Measurements from ENCODE around the gene HCN3.

Gene HCN3

DNA sequence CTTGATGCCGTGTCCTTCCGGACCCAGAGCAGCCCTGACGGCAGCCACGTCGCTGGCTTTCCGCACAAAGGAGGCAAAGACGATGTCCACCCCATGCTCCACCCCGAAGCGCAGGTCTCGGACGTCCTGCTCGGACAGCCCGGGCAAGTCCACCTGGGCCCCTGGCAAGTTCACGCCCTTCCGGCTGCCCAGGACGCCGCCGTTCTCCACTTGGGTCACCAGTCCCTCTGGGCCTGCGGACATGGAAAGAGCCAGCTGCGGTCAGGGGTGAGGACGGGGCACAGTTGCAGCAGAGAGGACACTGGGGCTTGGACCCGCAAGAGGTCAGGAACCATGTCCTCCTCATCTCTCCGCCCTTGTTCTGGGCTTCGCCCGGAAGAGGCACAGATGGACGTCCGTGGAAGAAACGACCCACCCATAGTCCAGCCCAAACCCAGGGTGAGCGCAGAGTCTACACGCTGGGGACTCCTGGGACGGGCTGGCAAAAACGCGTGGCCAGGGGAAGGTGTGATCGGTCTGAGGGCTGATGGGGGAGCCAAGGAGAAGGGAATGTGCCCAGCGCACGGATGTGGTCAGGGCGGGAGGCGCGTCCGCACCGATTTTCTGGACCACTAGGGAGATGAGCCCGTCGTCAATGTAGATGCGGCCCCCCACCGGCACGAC lies 17.4 kb downstream of the HCN3 start:
- H3K36me3 ChIP-seq (ENCODE audit: insufficient read depth, low read length), result no peaks in the 10 kb centered on the region
- no peak overlapping the region for H3K4me3 ChIP-seq (ENCODE audit: low read depth, low read length, poor library complexity, severe bottlenecking)
- no peaks in the 10 kb centered on the region for H3K9me2 ChIP-seq (ENCODE audit: low read depth, low read length)
- H3K4me2 ChIP-seq (ENCODE audit: low read length), result no peak overlapping the region
- H3F3A ChIP-seq (ENCODE audit: insufficient read depth, low read length), result no peaks in the 10 kb centered on the region
- H3K79me2 ChIP-seq (ENCODE audit: insufficient read depth, low read length), result no peaks in the 10 kb centered on the region
- H3K9ac ChIP-seq (ENCODE audit: low read length), result no peak overlapping the region
- H2AFZ ChIP-seq (ENCODE audit: low read length), result no peak overlapping the region
- H3K4me1 ChIP-seq (ENCODE audit: insufficient read depth, low read length, severe bottlenecking), result peaks cover 14% of the 10 kb centered on the region
- H4K20me1 ChIP-seq (ENCODE audit: insufficient read depth, low read length), result no peaks in the 10 kb centered on the region
- H3K27ac ChIP-seq (ENCODE audit: low read depth, low read length, poor library complexity, severe bottlenecking), result no peak overlapping the region
- H3K27me3 ChIP-seq (ENCODE audit: insufficient read depth, low read length), result 0 out of 2 replicates have a peak, but pooled peaks cover 3% of the 10 kb centered on the region
- TF ChIP-seq, protein P1, sequence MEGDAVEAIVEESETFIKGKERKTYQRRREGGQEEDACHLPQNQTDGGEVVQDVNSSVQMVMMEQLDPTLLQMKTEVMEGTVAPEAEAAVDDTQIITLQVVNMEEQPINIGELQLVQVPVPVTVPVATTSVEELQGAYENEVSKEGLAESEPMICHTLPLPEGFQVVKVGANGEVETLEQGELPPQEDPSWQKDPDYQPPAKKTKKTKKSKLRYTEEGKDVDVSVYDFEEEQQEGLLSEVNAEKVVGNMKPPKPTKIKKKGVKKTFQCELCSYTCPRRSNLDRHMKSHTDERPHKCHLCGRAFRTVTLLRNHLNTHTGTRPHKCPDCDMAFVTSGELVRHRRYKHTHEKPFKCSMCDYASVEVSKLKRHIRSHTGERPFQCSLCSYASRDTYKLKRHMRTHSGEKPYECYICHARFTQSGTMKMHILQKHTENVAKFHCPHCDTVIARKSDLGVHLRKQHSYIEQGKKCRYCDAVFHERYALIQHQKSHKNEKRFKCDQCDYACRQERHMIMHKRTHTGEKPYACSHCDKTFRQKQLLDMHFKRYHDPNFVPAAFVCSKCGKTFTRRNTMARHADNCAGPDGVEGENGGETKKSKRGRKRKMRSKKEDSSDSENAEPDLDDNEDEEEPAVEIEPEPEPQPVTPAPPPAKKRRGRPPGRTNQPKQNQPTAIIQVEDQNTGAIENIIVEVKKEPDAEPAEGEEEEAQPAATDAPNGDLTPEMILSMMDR (IDR thresholded peaks at IDR 0.05; ENCODE audit: low read length), result no peak
- TF ChIP-seq EZH2 (IDR thresholded peaks at IDR 0.05; ENCODE audit: borderline replicate concordance, low read length), result no peak
- H3K9me3 ChIP-seq (ENCODE audit: low read length), result no peaks in the 10 kb centered on the region

DNA sequence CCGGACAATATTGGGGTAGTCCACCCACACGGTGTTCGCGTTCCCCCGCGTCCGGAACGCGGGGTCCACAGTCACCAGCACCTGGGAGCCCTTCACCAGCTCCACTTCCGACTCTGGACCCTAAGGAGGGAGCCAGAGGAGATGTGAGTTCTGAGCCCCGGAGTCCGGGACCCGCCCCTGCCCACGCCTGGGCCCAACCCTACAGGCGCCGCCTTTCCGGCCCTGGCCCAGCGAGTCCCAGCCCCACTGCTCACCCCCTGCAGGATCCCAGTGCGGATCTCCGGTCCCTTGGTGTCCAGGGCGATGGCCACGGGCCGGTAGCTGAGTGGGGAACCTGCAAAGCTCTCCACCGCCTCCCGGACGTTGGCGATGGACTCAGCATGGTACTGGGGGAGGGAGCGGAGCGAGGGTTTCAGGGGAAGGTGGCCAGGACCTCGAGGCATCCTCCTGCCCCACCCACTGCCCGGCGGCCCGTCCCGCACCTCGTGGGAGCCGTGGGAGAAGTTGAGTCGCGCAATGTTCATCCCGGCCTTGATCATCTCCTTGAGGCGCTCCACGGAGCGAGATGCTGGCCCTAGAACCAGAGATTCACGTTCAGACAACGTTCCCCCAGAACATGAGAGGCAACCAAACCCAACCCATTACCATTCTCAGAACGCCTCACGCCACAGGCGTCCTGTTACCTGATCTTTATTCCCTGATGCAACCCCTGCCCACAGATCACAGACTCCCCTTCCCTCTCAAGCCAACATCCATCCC lies 18.1 kb downstream of the HCN3 start:
- 0 out of 2 replicates have a peak, but pooled peaks cover 3% of the 10 kb centered on the region for H3K27me3 ChIP-seq (ENCODE audit: insufficient read depth, low read length)
- no peaks in the 10 kb centered on the region for H3F3A ChIP-seq (ENCODE audit: insufficient read depth, low read length)
- no peak overlapping the region for H3K9ac ChIP-seq (ENCODE audit: low read length)
- no peaks in the 10 kb centered on the region for H3K79me2 ChIP-seq (ENCODE audit: insufficient read depth, low read length)
- H3K27ac ChIP-seq (ENCODE audit: low read depth, low read length, poor library complexity, severe bottlenecking), result no peak overlapping the region
- H3K36me3 ChIP-seq (ENCODE audit: insufficient read depth, low read length), result no peaks in the 10 kb centered on the region
- H3K4me3 ChIP-seq (ENCODE audit: low read depth, low read length, poor library complexity, severe bottlenecking), result no peak overlapping the region
- no peak overlapping the region for H2AFZ ChIP-seq (ENCODE audit: low read length)
- H3K4me2 ChIP-seq (ENCODE audit: low read length), result no peak overlapping the region
- H3K9me2 ChIP-seq (ENCODE audit: low read depth, low read length), result no peaks in the 10 kb centered on the region
- no peaks in the 10 kb centered on the region for H3K9me3 ChIP-seq (ENCODE audit: low read length)
- no peaks in the 10 kb centered on the region for H4K20me1 ChIP-seq (ENCODE audit: insufficient read depth, low read length)
- no peak for TF ChIP-seq EZH2 (IDR thresholded peaks at IDR 0.05; ENCODE audit: borderline replicate concordance, low read length)
- TF ChIP-seq, protein P1 (IDR thresholded peaks at IDR 0.05; ENCODE audit: low read length), result no peak
- peaks cover 14% of the 10 kb centered on the region for H3K4me1 ChIP-seq (ENCODE audit: insufficient read depth, low read length, severe bottlenecking)

DNA sequence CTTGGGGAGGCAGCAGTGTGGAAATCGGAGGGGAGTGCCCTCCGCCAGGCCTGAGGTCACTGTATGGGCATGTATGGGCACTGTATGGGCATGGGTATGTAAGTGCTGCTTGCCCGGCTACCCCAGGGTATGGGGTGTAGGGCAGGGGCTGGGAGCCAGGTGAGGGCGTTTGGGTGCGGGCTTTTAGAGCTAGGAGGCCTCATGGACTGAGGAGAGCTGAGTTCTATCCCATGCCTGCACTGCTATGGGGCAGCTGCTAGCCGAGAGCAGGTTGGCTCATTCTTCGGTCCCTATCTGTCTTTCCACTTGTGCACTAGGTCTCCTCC lies 18.6 kb downstream of the HCN3 start:
- TF ChIP-seq, protein P1 (IDR thresholded peaks at IDR 0.05; ENCODE audit: low read length), result no peak
- TF ChIP-seq EZH2 (IDR thresholded peaks at IDR 0.05; ENCODE audit: borderline replicate concordance, low read length), result no peak
- no peak overlapping the region for H2AFZ ChIP-seq (ENCODE audit: low read length)
- no peaks in the 10 kb centered on the region for H3K79me2 ChIP-seq (ENCODE audit: insufficient read depth, low read length)
- H4K20me1 ChIP-seq (ENCODE audit: insufficient read depth, low read length), result no peaks in the 10 kb centered on the region
- H3K9ac ChIP-seq (ENCODE audit: low read length), result no peak overlapping the region
- no peaks in the 10 kb centered on the region for H3K36me3 ChIP-seq (ENCODE audit: insufficient read depth, low read length)
- H3K27me3 ChIP-seq (ENCODE audit: insufficient read depth, low read length), result 0 out of 2 replicates have a peak, but pooled peaks cover 3% of the 10 kb centered on the region
- H3K27ac ChIP-seq (ENCODE audit: low read depth, low read length, poor library complexity, severe bottlenecking), result no peak overlapping the region
- no peak overlapping the region for H3K4me3 ChIP-seq (ENCODE audit: low read depth, low read length, poor library complexity, severe bottlenecking)
- H3F3A ChIP-seq (ENCODE audit: insufficient read depth, low read length), result no peaks in the 10 kb centered on the region
- H3K4me1 ChIP-seq (ENCODE audit: insufficient read depth, low read length, severe bottlenecking), result peaks cover 14% of the 10 kb centered on the region
- H3K9me3 ChIP-seq (ENCODE audit: low read length), result no peaks in the 10 kb centered on the region
- H3K4me2 ChIP-seq (ENCODE audit: low read length), result no peak overlapping the region
- H3K9me2 ChIP-seq (ENCODE audit: low read depth, low read length), result no peaks in the 10 kb centered on the region
